G401 (cell line): ENCODE data around the gene SPDYA. TPM values are rescaled to one million over a fixed set of nuclear protein-coding genes. Genes with fewer than 3 reads are reported as not detected.

Experiments
- DNase-seq: peaks from one replicate; pipeline ENCODE4 v3.0.0-alpha.2; 2015; ENCODE audit warnings: low spot score
- in situ Hi-C: cut with HindIII; loops from 2 replicates; pipeline ENCODE4 v1.10.0; 2016; ENCODE audit warnings: low sequenced_read_pairs, mixed read lengths
- total RNA-seq: library from RNA; depleted of rRNA; stranded (reverse); fragments of >200 nt; shearing (Covaris generic); gene quantifications from 2 replicates; pipeline ENCODE4 v1.2.3, GENCODE V29; 2014

Gene SPDYA
- total RNA-seq, 1 experiment from 2014 or later: 0.17 TPM

- in situ Hi-C loops: no loop called here
- peak; percentile 46 for DNase-seq
Measured at GRCh38 chr2:28821295-28821958, 10.8 kb downstream of the SPDYA start.

- DNase-seq: no peak
- in situ Hi-C loops: no loop called here
Measured at GRCh38 chr2:28822036-28822435, 11.4 kb downstream of the SPDYA start.

GRCh38 chr2:28824207-28824606, 13.6 kb downstream of the SPDYA start:
- no peak for DNase-seq
- in situ Hi-C loops: no loop called here

DNA sequence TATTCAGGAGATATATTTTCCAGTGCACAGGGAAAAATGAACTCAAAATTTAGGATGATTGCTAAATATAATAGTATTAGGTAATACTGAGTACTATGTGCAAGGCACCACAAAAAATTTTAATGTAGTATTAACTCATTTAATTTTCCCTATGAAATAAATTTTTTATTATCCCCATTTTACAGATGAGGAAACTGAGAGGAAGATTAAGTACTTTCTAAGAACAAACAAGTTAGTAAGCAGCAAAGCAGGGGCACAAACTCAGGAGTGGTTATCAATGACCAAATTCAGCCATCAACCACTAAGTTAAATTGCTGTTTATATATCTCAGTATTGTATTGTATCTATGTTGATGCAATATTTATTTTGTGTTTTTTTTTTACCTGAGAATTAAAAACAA, 14.2 kb downstream of the SPDYA start:
- in situ Hi-C loops: no loop called here
- DNase-seq: no peak

- in situ Hi-C loops: no loop called here
- no peak for DNase-seq
Measured at GRCh38 chr2:28828382-28828781, 17.7 kb downstream of the SPDYA start.

DNA sequence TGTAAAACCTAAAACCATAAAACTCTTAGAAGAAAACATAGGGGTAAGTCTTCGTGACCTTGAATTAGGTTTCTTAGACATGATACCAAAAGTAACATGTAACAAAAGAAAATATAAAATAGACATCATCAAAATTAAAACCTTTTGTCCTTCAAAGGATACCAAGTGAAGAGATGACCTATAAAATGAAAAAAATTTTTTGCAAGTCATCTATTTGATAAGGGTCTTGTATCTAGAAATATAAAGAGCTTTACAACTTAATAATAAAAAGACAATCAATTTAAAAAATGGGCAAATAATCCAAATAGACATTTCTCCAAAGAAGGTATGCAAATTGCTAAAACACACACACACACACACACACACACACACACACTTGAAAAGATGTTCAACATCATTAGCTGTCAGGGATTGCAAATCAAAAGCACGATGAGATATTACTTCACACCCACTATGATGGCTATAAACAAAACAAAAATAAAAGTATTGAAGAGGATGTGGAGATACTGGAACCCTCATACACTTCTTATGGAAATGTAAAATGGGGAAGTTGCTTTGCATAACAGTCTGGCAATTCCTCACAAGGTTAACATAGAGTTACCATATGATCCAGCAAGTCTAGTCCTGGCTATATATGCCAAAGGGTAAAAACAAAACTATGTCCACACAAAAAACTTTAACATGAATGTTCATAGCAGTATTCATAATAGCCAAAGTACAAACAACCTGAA, 23.3 kb downstream of the SPDYA start:
- in situ Hi-C loops: no loop called here
- no peak for DNase-seq

DNA sequence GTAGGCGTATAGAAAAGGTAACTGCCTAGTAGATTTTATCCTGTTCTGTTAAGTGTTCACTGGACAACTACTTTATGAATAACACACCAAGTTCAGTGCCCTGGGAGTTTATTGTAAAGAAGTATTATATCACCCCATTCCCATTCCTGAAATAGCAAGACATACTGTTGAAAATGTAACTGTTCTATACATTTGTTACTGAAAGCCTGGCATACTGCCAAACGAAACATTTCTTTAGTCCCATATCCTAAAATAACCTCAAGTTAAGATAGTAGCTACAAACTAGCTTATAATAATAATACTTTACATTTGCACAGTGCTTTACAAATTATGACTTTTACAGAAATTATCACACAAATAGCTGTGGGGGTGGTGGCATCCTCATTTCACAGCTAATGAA, 25.1 kb downstream of the SPDYA start:
- no peak for DNase-seq
- in situ Hi-C loops: no loop called here

DNA sequence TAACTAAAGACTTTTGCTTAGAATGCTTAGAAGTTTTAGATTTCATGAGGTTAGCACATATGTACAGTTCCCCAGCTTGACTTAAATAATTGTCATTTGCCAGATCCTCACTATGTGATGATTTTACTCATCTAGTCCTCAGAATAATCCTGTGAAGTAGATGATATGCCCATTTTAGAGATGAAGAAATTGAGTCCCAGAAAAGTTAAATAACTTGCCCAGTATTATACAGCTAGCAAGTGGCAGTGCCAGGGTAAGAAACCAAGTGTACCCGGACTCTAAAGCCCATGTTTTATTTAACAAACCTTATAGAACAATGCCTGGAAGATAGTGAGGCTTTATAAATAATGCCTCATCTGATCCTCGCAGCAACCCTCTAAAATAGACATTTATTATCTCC, 28.3 kb downstream of the SPDYA start:
- in situ Hi-C loops: no loop called here
- no peak for DNase-seq

DNA sequence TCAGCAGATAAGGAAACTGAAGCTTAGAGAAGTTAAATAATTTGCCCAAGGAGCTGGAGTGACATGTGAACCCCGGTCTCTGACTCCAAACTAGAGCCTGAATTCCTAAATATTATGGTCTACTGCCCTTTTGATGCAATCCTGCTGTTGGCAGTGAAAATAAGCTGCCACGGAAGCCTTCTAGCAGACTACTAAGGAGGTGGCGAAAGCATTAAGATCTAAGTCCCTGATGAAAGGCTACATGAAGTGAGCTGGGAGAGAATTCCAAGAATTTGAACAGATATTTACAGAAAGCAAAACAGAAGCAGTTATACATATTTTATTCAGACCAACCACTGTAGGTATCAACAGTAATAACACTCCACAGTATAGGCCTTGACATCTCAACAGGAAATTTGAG, 31.4 kb downstream of the SPDYA start:
- no peak for DNase-seq
- in situ Hi-C loops: no loop called here

DNA sequence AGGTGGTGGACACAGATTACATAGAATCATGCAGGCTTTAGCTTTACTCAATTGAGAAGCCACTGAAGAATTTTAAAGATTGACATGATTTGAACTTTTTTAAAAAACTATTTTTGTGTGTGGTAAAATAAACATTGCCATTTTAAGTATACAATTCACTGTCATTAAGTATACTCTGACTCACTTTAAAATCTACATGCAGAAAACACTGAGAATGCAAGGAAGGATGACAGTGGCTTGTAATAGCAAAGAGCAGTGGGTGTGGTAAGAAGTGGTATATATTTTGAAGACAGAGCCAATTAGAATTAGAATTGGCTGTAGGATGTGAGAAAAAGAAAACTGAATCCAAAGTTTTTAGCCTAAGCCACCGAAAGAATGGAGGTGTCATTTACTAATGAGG, 44.6 kb downstream of the SPDYA start:
- in situ Hi-C loops: no loop called here
- DNase-seq: no peak

- DNase-seq: no peak
- in situ Hi-C loops: no loop called here
Measured at GRCh38 chr2:28855977-28856376, 45.3 kb downstream of the SPDYA start.

DNA sequence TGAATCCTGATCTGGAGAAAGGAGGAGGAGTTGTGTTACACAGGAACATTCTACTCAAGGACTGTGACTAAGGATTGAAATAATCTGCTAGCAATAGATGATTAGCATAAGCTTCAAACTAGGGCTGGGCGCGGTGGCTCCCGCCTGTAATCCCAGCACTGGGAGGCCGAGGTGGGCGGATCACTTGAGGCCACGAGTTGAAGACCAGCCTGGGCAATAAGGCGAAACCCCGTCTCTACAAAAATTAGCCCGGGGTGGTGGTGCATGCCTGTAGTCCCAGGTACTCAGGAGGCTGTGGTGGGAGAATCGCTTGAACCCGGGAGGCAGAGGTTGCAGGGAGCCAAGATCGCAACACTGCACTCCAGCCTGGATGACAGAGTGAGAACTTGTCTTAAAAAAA, 58.0 kb downstream of the SPDYA start:
- no peak for DNase-seq
- in situ Hi-C loops: no loop called here

- in situ Hi-C loops: no loop called here
- DNase-seq: no peak
Measured at GRCh38 chr2:28869494-28870145, 59.0 kb downstream of the SPDYA start.

DNA sequence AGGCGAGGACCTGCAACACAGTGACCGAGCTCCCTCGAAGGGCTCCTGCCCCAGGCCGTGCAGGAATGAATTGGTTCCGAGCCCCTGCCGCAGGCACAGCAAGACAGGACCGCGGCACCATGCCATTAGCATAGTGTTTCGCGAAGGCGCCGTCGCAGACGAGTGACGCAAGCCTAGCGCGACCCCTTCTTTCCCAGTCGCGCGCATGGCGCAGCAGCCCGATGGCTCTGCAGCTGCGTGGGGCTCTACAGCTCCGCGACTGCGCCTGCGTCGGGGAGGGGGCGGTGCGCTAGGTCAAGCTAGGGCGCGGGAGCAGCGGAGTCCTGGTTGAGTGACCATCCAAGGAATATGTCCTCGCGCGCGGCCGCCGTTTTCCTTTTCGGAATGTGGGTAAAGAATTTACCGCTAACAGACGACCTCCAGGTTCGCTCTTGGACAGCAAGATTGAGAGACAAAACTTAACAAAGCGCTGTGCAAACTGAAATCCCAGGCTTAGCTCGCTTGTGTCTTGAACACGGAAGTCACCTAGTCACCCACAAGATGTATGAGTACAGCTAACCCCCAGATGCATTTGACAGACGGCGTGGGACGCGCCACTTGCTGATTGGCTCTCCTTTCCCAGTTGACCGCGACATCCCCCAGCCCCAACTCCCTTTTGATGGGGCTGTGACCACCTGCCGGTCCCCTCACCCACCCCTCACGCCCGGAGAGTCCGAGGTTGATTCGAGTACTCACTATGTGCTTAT, 59.7 kb downstream of the SPDYA start, which contains the start of gene TRMT61B:
Gene TRMT61B (minus strand): TSS at position 164 of the 746 bp plus-strand sequence. CDS start 32 bp downstream, at position 132.
- DNase-seq: peak; percentile 91
- in situ Hi-C loops: no loop called here

DNA sequence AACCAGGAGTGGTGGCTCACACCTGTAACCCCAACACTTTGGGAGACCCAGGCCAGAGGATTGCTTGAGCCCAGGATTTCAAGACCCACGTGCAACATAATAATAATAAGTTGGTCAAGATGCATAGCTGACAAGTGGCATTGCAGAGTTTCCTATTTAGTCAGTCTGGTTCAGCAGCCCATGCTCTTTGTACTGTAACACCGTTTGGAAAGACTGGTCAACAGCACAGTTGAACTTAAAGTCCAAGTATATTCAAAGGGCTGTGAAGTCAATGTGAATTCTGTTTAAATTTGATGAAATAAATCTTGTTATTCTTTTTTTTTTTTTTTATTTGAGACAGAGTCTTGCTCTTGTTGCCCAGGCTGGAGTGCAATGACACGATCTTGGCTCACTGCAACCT, 61.0 kb downstream of the SPDYA start:
- in situ Hi-C loops: no loop called here

GRCh38 chr2:28880193-28880592, 69.6 kb downstream of the SPDYA start:
- DNase-seq: no peak
- in situ Hi-C loops: no loop called here

More for the DNA sequence above, 61.0 kb downstream of the SPDYA start:
- DNase-seq: no peak

- in situ Hi-C loops: no loop called here
- no peak for DNase-seq
Measured at GRCh38 chr2:28893488-28893887, 82.9 kb downstream of the SPDYA start.

- in situ Hi-C loops: no loop called here
Measured at GRCh38 chr2:28894470-28895188, 84.0 kb downstream of the SPDYA start, which contains the start of gene WDR43. WDR43 (plus strand) TSS chr2:28894667; CDS start chr2:28894699, 32 bp downstream.

More at GRCh38 chr2:28894470-28895188, 84.0 kb downstream of the SPDYA start, which contains the start of gene WDR43:
- peak; percentile 97 for DNase-seq
